Activated CD8-positive, alpha-beta memory T cell treated with anti-CD3 and anti-CD28 coated beads, Interleukin-2, amount 10 ng/mL, durations not matched to agents 7 days and 5 days (primary cell): ENCODE measurements around the gene CLCN5. TPM values are rescaled to one million over a fixed set of nuclear protein-coding genes. Genes with fewer than 3 reads are reported as not detected.
A peak's percentile ranks its signal among the peaks of the same experiment; 100 is the strongest.

ENCODE experiments used
- ATAC-seq: fragments of 150-1000 bp; cut with Tn5 transposase; one replicate; pipeline ENCODE4 v1.10.0; 2021; ENCODE audit warnings: moderate library complexity
- CTCF ChIA-PET: fragments of 350-600 bp; sonication (Branson Sonifier 250); formaldehyde crosslinking; loops from one replicate; lab custom pipeline; 2021; ENCODE audit warnings: antibody characterized with exemption; lab: Charles Lee
- DNase-seq: peaks from one replicate; pipeline ENCODE4 v3.0.0-alpha.2; 2020
- H3K27ac Mint-ChIP-seq: one replicate; pipeline ENCODE4 v1.8.0; 2021; ENCODE audit warnings: mild to moderate bottlenecking, mixed read lengths
- H3K27me3 Mint-ChIP-seq: one replicate; pipeline ENCODE4 v1.8.0; 2021; ENCODE audit warnings: mixed read lengths
- H3K36me3 Mint-ChIP-seq: one replicate; pipeline ENCODE4 v1.8.0; 2021; ENCODE audit warnings: mild to moderate bottlenecking, mixed read lengths
- H3K4me1 Mint-ChIP-seq: one replicate; pipeline ENCODE4 v1.8.0; 2021; ENCODE audit warnings: mixed read lengths
- H3K4me3 Mint-ChIP-seq: one replicate; pipeline ENCODE4 v1.8.0; 2021; ENCODE audit warnings: mild to moderate bottlenecking, moderate library complexity, mixed read lengths
- H3K9me3 Mint-ChIP-seq: one replicate; pipeline ENCODE4 v1.8.0; 2022; ENCODE audit warnings: low read depth, mixed read lengths
- total RNA-seq, 2 experiments: library from RNA; stranded (reverse); gene quantifications; one replicate each; pipeline ENCODE4 v1.2.3, GENCODE V29; 2021

The CLCN5 gene
- 1 to 10 TPM; 4.0 to 5.3 TPM for total RNA-seq

DNA sequence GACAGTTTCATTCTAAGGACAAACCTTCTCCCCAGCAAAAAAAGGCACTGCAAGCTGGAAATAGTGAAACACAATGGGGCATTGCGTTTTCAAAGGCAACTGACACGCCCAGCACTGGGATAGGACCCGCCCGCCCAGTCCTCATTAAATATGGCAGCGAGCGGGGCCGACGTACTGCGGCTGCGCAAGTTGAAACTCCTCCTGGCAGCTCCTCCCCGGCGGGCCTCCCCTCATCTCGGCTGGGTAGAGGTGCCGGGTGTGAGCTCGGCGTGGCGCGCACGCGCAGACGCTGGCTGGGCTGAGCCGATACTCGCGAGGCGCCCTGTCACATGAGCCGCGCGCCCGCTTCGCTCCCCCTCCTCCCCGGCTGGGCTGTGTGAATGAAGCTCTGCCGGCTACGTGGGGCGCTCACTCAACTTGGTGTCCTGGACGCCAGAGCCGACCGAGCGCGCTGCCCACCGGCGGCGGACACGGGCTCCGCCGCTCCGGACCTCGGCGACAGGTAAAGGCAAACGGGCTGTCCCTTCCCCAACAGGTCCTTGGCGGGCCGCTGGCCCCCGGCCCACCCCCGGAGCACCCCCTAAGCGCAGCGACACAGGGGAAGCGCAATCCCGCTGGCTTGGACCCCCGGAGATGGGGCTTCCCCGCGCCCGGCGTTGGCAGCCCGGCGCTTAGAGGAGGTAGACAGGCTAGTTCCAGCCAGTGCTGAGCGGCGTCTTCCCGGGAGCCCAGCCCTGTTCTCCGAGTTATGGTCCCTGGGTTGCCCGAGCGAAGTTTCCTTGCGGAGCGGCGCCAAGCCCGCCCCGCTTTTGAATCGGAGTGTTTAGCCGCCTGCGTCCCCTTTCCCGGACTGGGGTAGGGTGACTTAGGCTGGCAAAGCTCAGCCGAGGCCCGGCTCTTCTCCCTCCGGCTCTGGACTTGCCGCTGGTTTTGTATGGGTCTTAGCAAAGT lies at the start of gene CLCN5:
Gene CLCN5, plus strand, starts transcription at position 306 of the 951 bp plus-strand sequence. CDS start 2,703 bp downstream, outside the sequence.
- no peaks in the 10 kb centered on the region for H3K27me3 Mint-ChIP-seq

DNA sequence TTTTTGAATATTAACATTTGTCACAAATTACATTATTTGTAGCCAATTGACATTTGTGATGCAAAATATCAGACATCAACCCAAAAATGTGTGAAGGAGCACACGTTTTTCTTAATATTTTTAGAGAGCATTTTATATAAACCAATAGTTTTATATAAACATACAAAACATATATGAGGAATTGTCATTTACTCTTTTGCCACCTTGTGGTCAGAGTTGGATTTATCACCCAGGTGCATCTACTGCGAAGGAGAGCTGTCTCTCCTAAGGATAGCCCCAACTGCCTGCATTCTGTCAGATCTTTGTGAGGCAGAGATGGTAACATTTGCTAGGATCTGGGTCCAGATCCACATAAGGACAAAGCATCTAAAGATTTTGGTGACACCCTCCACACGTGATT lies 45.6 kb upstream of the CLCN5 start:
- Mint-ChIP-seq H3K27me3 (no peaks in the 10 kb centered on the region), H3K36me3 (no peaks in the 10 kb centered on the region), H3K4me3 (no peak overlapping the region), H3K27ac (no peak overlapping the region), H3K9me3 (no peaks in the 10 kb centered on the region), H3K4me1 (peaks cover 17% of the 10 kb centered on the region)
- ATAC-seq (no peak), DNase-seq (no peak)
- CTCF ChIA-PET: interaction anchor here (1.4 kb wide), 1 partner anchor 39 kb away, joined by 4 read pairs; no protein-coding TSS in a partner anchor

More for the DNA sequence above, at the start of gene CLCN5:
- peak; percentile 96 for DNase-seq
- CTCF ChIA-PET: interaction anchor here (0.7 to 4.5 kb wide), 5 partner anchors 10 to 730 kb away, joined by 3 to 22 read pairs (median 3); partner anchors contain the start of gene USP27X
- H3K27ac Mint-ChIP-seq: peak within 1 kb of the TSS; percentile 75
- peaks cover 6% of the 10 kb centered on the region for H3K36me3 Mint-ChIP-seq
- H3K4me3 Mint-ChIP-seq: peak within 1 kb of the TSS; percentile 72
- peaks cover 9% of the 10 kb centered on the region for H3K4me1 Mint-ChIP-seq
- H3K9me3 Mint-ChIP-seq: no peaks in the 10 kb centered on the region
- ATAC-seq: peak; percentile 98

DNA sequence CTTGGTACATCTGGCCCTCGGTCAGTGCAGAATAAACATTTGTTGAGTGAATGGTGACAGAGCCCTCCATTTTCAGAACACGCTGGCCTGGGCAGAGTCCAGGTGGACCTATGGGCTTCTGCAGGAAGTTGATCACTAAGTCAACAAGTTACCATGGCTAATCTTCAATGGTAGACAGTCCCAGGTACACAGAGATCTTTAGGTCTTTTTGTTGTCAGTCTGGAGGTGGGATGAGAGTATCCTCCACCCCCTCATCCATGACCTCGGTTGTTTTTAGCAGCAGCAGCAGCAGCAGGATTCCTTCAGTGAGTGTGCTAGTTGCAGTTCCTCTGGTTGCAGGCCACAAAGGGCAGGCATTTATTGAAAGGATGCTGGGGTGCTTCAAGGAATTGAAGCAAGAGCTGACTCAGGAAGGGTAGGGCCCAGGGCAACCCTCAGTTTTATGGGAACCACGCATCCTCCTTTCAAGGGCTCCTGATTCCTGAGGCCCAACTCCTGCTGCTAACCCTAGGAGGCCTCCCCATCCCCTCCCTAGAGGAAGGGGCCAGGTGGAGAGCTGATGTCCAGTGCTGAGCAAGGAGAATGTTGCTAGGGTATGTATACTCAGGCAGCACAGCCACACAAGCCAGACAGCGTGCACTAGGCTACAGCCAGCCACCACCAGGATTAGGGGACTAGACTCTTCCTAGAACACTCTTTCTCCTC lies 44.8 kb upstream of the CLCN5 start:
- Mint-ChIP-seq H3K9me3 (no peaks in the 10 kb centered on the region), H3K36me3 (no peaks in the 10 kb centered on the region), H3K4me3 (no peak overlapping the region), H3K27ac (no peak overlapping the region), H3K27me3 (no peaks in the 10 kb centered on the region), H3K4me1 (peaks cover 17% of the 10 kb centered on the region)
- ATAC-seq (no peak), DNase-seq (no peak)
- CTCF ChIA-PET: interaction anchor here (1.4 to 3.1 kb wide), 2 partner anchors 38 to 43 kb away, joined by 4 to 22 read pairs; partner anchors contain the start of gene CLCN5

DNA sequence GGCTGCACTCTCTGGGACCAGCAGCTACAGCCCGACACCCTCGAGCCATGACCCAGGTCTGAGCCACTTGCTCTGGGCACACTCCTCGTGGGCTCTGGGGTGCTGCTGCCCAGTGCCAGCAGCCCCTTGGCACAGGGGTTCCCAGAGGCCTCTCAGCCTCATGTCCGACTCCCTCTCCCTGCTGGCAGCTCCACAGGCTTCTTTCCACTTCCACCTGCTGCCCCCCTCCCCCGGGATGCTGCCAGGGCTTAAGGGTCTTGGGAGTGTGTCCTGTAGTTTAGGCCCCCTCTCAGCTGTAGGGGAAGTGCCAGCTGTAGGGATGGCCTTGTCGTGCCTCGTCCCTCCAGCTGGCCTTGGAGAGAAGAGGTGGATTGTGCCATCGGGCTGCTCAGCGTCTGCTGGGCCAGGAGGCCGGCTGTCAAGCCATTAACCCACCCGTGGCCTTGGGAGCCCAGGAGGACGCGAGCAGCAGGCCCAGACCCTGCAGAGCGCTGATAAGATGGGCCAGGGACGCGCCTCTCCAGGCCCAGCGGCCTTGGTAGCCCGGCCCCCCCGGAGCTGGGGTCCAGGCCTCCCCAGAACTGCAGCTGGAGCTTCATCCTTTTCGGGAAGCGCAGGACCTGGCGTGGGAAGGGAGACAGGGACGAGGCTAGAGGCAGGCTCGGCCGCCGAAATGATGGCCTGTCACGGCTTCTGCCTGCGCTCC lies 44.1 kb upstream of the CLCN5 start:
- DNase-seq: no peak
- Mint-ChIP-seq H3K4me1 (peaks cover 17% of the 10 kb centered on the region), H3K36me3 (no peaks in the 10 kb centered on the region), H3K9me3 (no peaks in the 10 kb centered on the region), H3K27me3 (no peaks in the 10 kb centered on the region), H3K4me3 (peak overlapping the region; percentile 72), H3K27ac (no peak overlapping the region)
- CTCF ChIA-PET: interaction anchor here (1.2 to 3.1 kb wide), 3 partner anchors 39 to 42 kb away, joined by 4 to 22 read pairs (median 4); partner anchors contain the start of gene CLCN5
- ATAC-seq: no peak

DNA sequence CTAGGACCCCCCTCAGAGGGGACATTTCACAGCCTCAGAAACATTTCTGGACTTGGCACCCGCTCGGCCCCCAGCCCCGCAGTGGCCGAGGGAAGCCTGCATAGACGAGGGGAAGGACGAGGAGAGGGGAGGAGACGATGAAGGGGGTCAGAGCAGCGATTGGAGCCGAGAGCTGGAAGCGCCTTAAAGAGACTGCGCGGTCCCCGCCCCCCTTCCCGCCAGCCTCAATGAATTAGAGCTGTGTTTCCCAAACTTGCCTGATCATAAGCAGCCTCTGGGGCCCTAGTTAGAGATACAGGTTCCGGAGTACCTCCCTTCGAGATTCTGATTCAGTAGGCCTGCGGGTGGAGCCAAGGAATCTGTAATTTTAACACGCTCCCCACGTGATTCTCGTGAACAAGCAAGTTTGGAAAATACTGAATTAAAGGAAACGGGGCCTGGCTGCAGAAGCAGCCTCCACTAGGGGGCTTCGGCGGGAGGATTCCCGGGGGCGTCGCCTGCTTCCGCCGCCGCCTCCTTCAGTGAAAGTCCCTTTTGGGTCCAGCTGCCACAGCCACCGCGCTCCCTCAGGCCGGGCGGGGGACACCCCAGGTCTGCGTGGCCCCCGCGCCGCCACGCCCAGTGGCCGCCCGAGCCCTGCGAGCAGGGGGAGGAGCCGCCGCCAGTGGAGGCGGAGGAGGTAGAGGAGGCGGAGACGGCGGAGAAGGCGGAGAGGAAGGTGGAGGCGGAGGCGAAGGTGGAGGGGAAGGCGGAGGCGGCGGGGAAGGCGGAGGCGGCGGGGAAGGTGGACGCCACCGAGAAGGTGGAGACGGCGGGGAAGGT lies 43.4 kb upstream of the CLCN5 start, which contains the start of gene USP27X:
Gene USP27X, plus strand, starts transcription at position 651 of the 822 bp plus-strand sequence. CDS start 824 bp downstream, outside the sequence.
- H3K4me1 Mint-ChIP-seq: peaks cover 17% of the 10 kb centered on the region
- H3K36me3 Mint-ChIP-seq: no peaks in the 10 kb centered on the region
- no peaks in the 10 kb centered on the region for H3K9me3 Mint-ChIP-seq
- ATAC-seq: peak; percentile 96
- peak within 1 kb of the TSS; percentile 52 for H3K27ac Mint-ChIP-seq
- CTCF ChIA-PET: interaction anchor here (0.6 to 3.1 kb wide), 5 partner anchors 16 to 42 kb away, joined by 3 to 22 read pairs (median 4); partner anchors contain the start of gene CLCN5
- H3K4me3 Mint-ChIP-seq: peak within 1 kb of the TSS; percentile 72
- peak; percentile 83 for DNase-seq
- no peaks in the 10 kb centered on the region for H3K27me3 Mint-ChIP-seq

DNA sequence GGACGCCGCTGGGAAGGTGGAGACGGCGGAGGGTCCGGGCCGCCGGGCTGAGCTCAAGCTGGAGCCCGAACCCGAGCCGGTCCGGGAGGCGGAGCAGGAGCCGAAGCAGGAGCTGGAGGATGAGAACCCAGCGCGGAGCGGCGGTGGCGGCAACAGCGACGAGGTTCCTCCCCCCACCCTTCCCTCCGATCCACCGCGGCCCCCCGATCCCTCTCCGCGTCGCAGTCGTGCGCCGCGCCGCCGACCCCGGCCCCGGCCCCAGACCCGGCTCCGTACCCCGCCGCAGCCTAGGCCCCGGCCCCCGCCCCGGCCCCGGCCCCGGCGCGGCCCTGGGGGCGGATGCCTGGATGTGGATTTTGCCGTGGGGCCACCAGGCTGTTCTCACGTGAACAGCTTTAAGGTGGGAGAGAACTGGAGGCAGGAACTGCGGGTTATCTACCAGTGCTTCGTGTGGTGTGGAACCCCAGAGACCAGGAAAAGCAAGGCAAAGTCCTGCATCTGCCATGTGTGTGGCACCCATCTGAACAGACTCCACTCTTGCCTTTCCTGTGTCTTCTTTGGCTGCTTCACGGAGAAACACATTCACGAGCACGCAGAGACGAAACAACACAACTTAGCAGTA lies 42.6 kb upstream of the CLCN5 start:
- Mint-ChIP-seq H3K36me3 (no peaks in the 10 kb centered on the region), H3K27ac (peak overlapping the region; percentile 52), H3K27me3 (no peaks in the 10 kb centered on the region), H3K4me1 (peaks cover 17% of the 10 kb centered on the region), H3K4me3 (peak overlapping the region; percentile 72), H3K9me3 (no peaks in the 10 kb centered on the region)
- CTCF ChIA-PET: interaction anchor here (0.6 to 3.1 kb wide), 3 partner anchors 23 to 41 kb away, joined by 3 to 22 read pairs (median 4); partner anchors contain the start of gene CLCN5
- ATAC-seq: peak; percentile 10
- DNase-seq: no peak

DNA sequence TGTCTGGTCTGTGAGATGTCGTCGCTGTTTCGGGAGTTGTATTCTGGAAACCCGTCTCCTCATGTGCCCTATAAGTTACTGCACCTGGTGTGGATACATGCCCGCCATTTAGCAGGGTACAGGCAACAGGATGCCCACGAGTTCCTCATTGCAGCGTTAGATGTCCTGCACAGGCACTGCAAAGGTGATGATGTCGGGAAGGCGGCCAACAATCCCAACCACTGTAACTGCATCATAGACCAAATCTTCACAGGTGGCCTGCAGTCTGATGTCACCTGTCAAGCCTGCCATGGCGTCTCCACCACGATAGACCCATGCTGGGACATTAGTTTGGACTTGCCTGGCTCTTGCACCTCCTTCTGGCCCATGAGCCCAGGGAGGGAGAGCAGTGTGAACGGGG lies 41.7 kb upstream of the CLCN5 start:
- H3K4me3 Mint-ChIP-seq: no peak overlapping the region
- CTCF ChIA-PET: interaction anchor here (3.1 kb wide), 1 partner anchor 40 kb away, joined by 22 read pairs; the partner anchor contains the start of gene CLCN5
- peaks cover 16% of the 10 kb centered on the region for H3K4me1 Mint-ChIP-seq
- no peak for ATAC-seq
- DNase-seq: no peak
- no peaks in the 10 kb centered on the region for H3K9me3 Mint-ChIP-seq
- H3K36me3 Mint-ChIP-seq: no peaks in the 10 kb centered on the region
- H3K27me3 Mint-ChIP-seq: no peaks in the 10 kb centered on the region
- H3K27ac Mint-ChIP-seq: no peak overlapping the region

DNA sequence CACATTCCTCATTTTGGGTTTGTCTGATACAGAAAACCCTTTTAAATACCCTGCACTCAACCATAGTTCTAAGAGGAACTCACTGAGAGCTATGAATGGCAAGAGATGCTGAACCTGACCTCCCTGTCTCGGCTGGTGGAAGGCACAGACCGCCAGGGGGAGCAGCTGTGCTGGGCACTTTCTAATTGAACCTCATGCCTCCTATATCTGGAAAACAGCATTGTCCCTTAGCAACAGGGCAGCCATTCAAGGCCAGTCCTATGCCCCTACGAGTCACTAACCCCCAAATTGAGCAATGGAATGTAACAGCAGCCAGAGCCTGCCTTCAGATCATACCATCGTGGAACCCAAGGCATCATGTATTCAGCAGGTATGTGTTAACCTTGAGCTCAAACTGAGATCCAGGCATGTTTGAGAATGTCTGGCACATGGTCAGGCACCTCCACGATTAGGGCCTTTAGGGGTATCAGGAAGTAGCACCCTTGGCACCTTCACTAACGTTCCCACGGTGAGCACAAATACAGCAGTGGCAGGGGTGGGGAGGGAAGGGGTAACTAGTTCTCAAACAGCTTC lies 38.0 kb upstream of the CLCN5 start:
- CTCF ChIA-PET: interaction anchor here (0.7 to 3.1 kb wide), 12 partner anchors 10 to 694 kb away, joined by 3 to 29 read pairs (median 3); partner anchors contain the start of gene CCNB3
- Mint-ChIP-seq H3K4me3 (no peak overlapping the region), H3K27me3 (peaks cover 5% of the 10 kb centered on the region), H3K27ac (no peak overlapping the region), H3K9me3 (no peaks in the 10 kb centered on the region), H3K4me1 (peaks cover 6% of the 10 kb centered on the region), H3K36me3 (no peaks in the 10 kb centered on the region)
- ATAC-seq (peak; percentile 20), DNase-seq (peak; percentile 68)

DNA sequence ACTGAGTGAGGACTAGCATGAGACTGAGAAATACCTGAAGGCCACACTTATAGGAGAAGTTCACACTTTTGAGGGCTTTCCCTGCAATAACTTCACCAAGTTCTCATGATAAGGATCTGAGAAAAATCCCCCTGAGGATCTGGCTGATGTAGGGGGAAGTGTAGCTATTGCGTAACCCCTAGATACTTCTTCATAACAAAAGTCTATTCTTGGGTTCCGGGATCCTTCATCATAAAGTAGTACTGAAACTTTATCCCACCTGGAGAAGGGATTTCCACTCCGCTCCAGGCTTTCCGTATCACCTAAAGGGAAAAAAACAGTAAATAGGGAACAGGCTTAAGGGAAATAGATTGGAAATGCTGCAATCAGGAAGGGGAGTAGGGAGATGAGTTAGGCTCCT lies 29.9 kb upstream of the CLCN5 start:
- CTCF ChIA-PET: no interaction called here
- no peak for ATAC-seq
- Mint-ChIP-seq H3K36me3 (peaks cover 4% of the 10 kb centered on the region), H3K27me3 (peaks cover 14% of the 10 kb centered on the region), H3K9me3 (peaks cover 7% of the 10 kb centered on the region), H3K27ac (no peak overlapping the region), H3K4me3 (no peak overlapping the region), H3K4me1 (no peaks in the 10 kb centered on the region)
- no peak for DNase-seq

DNA sequence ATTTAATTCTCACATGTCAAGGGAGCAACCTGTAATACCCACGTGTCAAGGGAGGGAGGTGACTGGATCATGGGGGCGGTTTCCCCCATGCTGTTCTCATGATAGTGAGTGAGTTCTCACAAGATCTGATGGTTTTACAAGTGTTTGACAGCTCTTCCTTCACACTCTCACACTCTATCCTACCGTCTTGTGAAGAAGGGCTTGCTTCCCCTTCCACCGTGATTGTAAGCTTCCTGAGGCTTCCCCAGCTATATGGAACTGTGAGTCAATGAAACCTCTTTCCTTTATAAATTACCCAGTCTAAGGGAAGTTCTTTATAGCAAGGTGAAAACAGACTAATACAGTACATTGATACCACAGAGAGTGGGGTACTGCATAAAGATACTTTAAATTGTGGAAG lies 25.4 kb upstream of the CLCN5 start:
- peaks cover 4% of the 10 kb centered on the region for H3K36me3 Mint-ChIP-seq
- no peak for DNase-seq
- ATAC-seq: no peak
- no peaks in the 10 kb centered on the region for H3K4me1 Mint-ChIP-seq
- H3K9me3 Mint-ChIP-seq: peaks cover 7% of the 10 kb centered on the region
- H3K27me3 Mint-ChIP-seq: peaks cover 11% of the 10 kb centered on the region
- H3K27ac Mint-ChIP-seq: no peak overlapping the region
- no peak overlapping the region for H3K4me3 Mint-ChIP-seq
- CTCF ChIA-PET: interaction anchor here (1.5 kb wide), 1 partner anchor 13 kb away, joined by 3 read pairs; no protein-coding TSS in a partner anchor

DNA sequence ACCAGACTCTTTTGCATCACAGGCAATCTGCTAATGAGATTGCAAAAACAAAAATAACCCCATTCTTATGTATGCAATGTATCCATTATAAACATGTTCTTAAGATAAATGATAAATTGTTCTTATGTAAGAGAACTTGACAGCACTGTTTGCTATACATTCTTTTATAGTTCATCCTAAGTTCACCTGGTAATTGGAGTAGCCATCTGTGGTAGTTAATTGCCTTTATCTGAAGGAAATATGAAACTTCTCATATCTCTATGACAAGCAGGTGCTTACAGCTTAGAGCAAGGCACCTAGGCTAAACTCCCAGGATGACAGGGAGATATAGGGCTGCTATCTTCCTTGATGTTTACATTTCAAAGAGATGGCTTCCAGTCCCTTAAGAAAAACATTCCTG lies 21.3 kb upstream of the CLCN5 start:
- ATAC-seq: no peak
- Mint-ChIP-seq H3K4me1 (no peaks in the 10 kb centered on the region), H3K9me3 (peaks cover 7% of the 10 kb centered on the region), H3K27me3 (peaks cover 4% of the 10 kb centered on the region), H3K4me3 (no peak overlapping the region), H3K36me3 (peaks cover 4% of the 10 kb centered on the region), H3K27ac (no peak overlapping the region)
- no peak for DNase-seq
- CTCF ChIA-PET: no interaction called here
